HG02885 (cell line): ENCODE data around the gene RFC5.
A peak's percentile ranks its signal among the peaks of the same experiment; 100 is the strongest.
"Not testable (repeated sequence)": the region's sequence is repeated elsewhere in the genome, so short reads cannot be mapped to it uniquely, and the experiment has no call there.

ENCODE experiments used
- ATAC-seq: cut with Tn5 transposase; IDR thresholded peaks from one replicate; pipeline ENCODE4 v1.9.1; 2021; ENCODE audit warnings: mild to moderate bottlenecking; ENCODE audit not compliant: unreplicated experiment, poor library complexity

Gene RFC5

DNA sequence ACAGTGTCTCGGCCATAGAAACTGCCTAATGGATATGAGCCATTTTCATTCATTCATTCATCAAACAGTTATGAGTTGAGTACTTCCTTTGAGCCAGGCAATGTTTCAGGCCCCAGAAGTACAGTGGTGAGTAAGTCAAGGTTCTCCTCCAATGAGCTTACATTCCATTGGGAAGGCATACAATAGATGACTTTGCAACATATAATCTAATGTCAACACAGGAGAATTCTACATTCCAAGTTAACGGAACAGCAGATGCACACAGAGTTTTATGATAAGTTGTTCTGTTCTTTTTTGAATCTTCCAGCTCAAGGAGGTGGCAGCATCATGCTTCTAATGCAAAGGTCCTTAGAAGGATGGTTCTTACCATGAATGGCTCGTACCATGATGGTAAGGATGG is 3.2 kb upstream of the RFC5 start:
- ATAC-seq: no peak

DNA sequence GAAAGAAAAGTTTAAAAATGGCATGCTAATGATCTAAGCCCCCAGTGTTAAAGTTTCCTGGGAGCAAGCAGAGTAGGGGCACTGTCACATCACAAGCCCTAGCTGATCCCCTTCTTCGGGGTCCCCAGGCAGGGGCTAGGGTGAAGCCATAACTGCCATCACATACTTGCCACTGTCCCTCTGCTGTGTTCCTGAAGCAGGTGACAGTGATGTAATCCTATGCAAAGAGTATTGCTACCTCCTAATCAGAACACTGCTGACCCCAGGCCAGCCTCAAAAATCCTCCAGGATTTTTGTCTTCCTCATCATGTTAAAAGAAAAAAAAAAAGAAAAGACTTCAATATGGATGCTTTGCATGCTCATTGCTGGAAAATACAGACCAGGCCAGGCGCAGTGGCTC is 1.2 kb upstream of the RFC5 start:
- ATAC-seq: no peak

DNA sequence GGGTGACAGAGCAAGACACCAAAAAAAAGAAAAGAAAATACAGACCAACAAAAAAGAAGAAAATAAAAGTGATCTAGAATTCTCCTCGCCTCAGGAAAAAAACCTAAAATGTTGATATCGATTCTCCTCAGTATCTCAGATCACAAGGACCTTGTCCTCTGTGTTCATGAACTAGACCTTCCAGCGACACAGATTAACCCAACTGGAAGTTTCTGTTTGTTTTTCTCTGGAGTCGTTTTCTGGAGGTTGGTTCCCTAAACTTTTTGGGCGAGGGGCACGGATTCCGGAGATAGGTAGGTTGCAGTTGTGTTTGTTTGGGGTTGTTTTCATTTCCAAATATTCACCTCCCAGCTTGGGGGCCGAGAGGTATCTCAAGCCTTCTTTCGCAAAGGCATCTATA is 559 bp upstream of the RFC5 start:
- ATAC-seq: no peak

DNA sequence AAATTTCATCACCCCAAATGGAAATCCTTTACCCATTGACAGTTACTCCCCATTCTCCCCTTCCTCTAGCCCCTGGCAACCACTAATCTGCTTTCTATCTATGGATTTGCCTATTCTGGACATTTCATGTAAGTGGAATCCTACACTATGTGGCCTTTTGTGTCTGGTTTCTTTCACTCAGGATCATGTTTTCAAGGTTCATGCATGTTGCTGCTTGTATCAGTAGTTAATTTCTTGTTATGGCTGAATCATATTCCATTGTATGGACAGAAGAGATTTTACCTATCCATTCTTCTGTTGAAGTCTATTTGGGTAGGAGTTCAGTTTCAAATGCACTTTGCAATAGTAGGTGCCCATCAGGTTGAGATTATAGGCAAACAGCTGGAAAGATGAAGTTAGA is 1.4 kb downstream of the RFC5 start:
- no peak for ATAC-seq

DNA sequence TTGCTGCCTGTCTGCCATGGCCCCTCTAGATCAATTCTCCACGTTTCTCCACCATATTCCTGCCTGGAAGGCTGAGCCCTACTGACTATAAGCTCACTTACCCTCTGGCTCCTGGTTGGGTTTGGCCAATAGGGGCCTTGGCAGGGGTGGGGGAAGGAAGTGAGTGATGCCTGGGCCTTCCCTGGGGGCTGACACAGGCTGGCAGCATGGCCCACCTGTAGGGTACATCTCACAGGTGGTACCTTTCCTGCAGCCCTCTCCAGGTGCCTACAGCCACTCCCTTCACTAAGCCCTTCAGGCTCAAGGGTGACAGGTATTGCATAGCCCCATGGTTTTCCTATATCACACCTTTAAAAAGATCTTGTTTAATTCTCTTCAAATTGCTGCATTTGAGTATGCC is 3.5 kb downstream of the RFC5 start:
- no peak for ATAC-seq

DNA sequence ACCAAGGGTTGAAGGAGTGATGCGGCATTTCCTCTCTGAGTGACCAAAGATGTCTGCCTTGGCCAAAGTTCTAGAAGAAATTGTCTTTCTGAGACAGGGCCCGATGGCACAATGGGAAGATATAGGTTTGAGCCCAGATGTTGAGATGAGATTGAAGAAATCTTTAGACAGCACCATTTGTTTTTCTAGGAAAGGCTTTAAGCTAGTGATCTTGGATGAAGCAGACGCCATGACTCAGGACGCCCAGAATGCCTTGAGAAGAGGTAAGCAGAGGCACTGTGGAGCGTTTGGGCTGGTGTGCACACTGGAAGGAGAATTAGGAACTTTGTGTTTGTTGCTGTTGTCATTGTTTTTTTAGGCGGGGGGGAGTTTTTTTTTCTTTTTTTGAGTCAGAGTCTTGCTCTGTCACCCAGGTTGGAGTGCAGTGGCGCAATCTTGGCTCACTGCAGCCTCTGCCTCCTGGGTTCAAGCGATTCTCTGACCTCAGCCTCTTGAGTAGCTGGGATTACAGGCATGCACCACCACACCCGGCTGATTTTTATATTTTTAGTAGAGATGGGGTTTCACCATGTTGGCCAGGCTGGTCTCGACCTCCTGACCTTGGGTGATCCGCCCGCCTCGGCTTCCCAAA is 5.7 kb downstream of the RFC5 start:
- ATAC-seq: not testable (repeated sequence)

DNA sequence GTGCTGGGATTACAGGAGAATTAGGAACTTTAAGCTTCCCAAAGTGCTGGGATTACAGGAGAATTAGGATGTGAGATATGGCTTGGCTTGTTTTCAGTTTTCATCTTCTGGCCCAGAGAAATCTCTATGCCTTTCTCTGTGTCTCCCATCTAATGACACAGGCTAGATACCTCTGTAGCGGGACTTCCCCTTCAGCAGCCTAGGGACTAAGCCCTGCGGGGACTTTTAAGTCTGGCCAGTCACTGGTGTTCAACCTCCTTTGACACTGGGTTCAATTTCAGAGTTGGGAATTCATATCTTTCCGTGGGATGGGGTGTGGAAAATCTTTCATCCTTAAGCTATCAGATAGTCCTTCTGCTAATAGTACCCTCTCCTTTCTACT is 6.2 kb downstream of the RFC5 start:
- no peak for ATAC-seq

DNA sequence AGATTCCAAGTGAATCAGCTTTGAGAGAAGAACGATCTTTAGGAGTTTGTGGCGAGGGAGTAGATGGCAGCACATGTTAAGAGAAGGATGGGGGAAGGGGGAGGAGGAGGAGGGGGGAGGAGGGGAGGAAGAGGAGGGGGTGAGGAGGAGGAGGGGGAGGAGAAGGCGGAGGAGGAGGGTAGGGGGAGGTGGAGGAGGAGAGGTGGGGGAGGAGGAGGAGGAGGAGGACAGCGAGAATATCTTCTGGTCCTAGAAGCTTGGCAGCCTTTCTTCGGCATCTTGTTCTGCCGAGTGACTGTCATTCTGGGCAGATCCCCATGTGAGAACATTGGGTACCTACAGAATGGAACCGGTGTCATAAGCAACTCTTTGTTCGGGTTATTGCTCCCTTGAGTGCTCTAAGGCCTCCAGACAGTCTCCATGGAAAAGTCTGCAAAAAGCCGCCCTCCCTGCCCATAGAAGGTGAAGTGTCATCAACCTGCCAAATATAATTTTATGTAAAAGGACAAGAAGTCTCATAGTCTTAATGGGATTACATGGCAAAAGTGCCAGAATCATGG is 6.9 kb downstream of the RFC5 start:
- ATAC-seq: no peak

DNA sequence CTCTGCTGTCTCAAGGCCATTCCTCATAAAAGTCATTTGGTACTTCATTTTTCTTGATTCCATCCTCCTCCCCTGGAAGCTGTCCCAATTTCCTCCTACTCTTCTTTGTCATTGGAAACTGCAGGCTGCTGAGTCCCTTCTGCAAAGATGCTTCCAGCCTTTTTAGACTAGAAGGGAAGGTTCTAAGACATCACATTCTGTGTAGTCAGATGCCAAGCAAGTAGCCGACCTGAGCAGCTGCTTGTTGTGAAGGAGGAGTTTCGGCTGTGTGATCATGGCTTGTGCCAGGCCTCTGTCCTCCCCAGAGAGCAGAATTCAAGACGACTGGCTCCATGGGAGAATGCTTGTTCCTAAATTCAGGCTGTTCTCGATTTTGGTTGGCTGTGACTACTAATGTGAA is 8.7 kb downstream of the RFC5 start:
- ATAC-seq: no peak

DNA sequence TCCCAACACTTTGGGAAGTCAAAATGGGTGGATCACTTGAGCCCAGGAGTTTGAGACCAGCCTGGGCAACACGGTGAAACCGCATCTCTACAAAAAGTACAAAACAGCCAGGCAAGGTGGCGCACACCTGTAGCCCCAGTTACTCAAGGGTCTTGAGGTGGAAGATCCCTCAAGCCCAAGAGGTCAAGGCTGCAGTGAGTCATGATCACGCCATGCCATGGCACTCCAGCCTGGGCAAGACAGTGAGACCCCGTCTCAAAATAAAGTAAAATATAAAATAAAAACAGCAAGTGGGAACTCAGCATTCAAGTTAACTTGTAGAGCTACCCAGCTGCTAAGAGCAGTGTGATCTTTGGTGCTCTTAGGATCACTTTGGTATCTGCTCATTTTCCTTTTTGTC is 12.7 kb downstream of the RFC5 start:
- no peak for ATAC-seq

DNA sequence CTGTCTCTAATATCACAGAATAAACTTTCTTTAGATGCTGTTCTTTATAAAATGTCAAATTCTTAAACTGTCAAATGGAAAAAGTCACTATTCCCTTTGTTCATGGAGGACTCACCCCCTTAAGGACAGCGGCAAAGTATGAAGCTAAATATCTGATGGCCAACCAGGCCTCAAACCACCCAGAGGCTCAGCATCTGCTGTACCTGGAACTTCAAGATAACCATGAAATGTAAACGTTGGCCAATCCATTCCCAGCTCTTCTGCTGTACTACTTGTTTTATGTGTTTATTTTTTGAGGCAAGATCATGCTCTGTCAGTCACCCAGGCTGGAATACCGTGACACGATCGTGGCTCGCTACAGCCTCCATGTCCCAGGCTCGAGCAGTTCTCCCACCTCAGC is 15.7 kb downstream of the RFC5 start:
- ATAC-seq: no peak

DNA sequence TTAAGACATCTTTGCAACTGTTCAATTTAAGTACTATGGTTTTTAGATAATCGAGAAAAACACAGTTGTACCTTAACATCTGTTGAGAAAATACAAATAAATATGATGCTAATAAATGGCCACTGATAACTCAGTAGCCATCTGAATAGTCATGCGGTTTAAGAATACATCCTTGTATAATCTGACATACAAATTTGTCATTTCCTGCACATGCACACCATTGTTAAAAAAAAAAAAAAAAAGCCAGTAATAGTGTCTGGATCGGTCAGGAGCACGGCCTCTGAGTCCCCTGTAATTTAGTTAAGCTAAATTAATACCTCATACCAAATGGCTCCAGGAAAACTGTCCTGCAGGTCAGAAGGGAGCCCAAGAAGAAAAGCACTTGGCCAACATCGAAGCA is 16.8 kb downstream of the RFC5 start:
- no peak for ATAC-seq

DNA sequence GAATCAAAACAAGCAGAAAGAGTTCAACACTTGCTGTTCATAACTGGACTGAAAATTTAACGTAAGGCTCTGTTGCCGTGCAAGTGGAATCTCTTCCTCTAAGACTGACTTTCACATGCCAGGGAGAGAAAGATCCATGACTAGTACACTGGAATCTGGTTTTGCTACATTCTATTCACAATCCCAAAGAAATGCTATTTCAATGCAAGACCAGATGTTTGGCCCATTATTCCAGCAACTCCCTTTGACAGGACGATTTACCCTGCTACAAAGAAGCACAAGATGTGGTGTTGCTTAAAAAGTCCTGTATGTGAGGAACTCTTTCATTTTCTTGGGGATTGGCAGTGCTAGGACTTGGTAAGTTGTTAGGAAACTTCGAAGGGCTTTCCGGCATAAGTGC is 17.4 kb downstream of the RFC5 start:
- no peak for ATAC-seq

DNA sequence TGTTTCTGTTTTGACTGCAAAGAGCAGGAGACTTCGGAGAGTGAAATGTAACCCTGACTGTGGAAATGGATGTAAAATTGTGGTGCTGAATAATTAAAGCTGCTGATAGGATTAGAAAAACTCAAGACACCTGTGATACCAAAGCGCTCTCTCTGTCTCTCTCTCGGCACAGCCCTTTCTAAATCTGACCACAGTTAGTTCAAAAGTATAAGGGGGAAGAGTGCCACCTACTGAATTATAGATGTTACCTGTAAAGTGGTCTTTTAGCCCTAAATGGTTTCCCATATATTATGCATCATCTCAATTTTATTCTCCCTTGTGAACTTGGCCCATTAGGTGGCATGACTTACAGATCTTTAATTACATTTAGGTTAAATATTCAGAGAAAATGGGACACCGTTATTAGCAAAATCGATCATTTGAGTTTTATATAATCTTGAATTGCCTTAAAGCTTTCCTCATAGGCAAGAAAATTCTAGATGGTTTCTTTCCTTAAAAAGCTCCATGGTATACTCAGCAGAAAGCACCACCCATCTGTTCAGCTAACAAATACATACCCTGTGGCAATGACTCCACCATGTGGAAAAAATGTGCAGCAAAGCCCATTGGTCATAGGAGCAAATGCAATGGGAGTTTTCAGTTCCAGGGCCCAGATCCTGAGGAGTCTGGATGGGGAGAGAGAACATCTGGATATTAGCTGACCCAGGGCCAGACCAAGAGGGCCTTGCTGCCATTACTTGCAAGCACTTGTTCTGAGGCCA is 18.1 kb downstream of the RFC5 start:
- no peak for ATAC-seq

DNA sequence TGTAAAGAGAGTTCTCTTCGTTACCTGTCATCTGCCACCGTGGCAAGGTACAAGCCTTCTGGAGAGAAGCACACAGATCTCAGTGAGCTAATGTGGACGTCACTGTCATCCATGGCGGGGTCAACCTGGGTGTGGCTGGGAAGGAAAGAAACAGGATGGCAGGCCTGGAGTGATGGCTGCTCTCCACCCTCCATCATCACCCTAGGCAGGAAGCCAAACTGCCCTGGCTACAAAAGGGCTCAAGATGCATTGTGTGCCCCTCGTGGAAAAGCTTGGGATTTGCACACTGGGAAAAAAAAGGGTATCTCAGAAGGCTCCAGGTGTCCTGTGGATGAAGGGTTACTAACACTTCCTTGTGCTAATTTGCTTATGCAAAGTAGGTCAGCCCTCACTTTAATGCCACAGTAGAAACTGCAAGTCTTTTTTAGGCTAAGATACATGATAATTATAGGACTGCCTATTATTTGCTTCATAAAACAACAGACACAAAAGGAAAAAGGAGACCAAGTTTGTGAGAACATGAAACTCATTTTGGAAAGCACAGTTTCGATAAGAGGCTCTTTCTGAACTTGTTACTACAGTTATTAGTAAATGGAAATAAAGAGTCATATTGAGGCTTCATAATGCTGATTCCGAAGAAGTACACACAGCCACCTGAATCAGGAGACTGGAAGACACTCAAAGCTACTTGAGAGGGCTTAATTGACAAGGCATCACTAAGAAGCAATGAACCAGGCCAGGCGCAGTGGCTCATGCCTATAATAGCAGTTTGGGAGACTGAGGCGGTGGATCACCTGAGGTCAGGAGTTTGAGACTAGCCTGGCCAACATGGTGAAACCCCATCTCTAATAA is 18.9 kb downstream of the RFC5 start:
- ATAC-seq: peak; percentile 82

DNA sequence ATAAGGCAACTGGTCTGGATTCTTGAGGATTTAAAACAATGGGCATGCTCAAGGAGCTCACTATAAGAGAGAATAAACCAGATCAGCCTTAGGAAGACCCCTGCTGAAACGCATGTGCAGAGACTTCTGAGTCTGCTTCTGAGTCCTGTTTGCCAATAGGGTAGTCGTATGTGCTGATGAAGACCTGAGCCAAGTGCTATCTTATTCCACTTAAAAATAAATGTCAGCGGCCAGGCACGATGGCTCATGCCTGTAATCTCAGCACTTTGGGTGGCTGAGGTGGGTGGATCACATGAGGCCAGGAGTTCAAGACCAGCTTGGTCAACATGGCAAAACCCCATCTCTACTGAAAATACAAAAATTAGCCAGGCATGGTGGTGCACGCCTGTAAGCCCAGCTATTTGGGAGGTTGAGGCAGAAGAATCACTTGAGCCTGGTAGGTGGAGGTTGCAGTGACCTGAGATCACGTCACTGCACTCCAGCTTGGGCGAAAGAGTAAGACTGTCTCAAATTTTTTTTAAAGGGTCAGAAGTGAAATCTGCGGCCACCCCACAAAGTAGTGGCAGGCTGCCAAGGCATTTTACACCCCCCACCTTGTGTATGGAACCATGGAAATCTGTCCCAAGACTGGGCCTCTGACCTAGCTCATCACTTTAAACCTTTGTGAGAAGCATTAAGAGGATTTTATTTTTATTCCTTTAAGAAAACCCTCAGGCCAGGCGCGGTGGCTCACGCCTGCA is 20.3 kb downstream of the RFC5 start:
- ATAC-seq: no peak

DNA sequence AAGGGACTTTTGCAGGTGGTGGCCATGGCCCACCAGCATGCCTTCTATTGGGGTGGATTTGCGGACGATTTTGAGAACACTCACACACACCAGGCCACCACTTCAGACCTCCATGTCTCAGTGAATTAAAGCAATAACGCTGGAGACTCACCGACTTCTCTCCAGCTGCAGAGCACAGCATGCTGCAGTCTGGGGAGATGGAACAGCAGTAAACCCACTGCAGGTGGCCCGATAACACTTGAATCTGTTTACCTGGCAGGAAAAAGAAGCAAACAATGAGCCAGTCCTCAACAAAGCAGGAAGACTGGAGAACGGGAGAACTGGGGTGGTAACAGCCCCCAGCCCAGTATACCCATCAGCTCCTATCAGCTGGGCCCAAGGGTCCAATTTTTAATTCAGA is 21.6 kb downstream of the RFC5 start:
- ATAC-seq: no peak

DNA sequence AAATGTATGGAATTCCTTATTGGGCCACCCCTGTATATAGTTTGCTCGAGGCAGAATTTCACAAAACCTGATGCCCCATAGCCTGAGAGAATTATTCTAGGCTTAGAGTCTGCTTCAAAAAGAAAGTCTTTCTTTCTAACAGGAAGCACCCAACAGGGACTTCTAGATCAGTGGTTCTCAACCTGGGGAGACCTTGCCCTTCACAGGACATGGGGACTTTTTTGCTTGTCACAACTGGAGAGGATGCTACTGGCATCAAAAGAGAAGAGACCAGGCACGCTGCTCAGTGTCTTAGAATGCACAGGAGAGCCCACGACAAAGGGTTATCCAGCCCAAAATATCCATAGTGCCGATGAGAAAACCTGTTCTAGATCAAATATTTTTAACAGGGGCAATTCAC is 25.6 kb downstream of the RFC5 start:
- ATAC-seq: no peak

DNA sequence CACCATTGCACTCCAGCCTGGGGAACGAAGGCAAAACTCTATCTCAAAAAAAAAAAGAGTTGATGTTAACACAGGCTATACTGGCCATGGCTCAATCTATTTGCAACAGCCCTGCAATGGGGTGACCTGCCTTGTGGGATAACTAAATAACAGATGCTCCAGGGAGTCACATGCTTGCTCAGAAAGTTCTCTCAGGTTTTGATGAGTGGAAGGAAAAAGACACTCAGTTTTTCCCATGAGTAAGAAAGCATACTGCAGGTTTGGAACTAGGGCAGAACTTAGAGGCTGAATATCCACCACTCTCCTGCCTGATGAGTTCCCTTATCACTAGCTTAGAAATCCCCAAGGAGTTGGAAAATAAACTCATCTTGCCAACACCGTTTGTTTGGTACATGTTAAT is 27.6 kb downstream of the RFC5 start:
- no peak for ATAC-seq

DNA sequence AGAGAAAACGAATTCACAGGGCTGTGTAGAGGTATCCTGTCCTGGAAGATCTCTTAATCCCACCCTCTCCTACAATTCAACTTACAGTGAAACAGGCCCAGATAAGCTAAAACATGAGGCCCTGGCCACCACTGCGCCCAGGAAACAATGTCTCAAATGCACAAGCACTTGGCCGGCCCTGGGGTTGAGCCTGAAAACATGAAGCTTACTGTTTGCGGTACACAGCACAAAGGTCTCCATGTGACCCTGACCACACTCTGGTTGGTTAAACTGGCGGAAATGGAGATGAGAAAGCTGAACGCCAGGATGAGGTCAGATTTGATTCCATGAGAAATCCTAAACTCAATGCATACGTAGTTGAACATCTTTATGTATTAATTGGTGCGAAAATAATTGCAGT is 28.1 kb downstream of the RFC5 start:
- no peak for ATAC-seq
